Measurements from ENCODE around the gene ASB6.

DNA sequence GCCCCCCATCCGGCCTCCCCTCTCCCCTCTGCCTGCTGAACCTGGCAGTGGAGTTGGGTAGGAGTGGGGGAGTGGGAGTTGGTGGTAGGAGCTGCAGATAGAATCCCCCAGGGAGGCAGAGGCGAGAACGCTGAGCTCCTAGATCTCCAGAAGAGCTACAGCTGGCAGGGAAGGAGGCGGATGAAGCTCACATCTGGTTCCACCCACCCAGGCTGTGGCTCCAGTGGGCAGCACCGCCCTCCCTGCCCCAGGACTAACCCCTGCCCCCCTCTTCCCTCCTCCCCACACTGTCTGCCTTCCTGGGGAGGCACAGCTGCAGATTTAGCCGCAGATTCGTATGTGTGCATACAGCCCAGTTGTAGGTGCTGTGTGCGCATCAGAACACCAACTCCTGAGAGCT is 55.3 kb downstream of the ASB6 start:
- TF ChIP-seq, protein P1, sequence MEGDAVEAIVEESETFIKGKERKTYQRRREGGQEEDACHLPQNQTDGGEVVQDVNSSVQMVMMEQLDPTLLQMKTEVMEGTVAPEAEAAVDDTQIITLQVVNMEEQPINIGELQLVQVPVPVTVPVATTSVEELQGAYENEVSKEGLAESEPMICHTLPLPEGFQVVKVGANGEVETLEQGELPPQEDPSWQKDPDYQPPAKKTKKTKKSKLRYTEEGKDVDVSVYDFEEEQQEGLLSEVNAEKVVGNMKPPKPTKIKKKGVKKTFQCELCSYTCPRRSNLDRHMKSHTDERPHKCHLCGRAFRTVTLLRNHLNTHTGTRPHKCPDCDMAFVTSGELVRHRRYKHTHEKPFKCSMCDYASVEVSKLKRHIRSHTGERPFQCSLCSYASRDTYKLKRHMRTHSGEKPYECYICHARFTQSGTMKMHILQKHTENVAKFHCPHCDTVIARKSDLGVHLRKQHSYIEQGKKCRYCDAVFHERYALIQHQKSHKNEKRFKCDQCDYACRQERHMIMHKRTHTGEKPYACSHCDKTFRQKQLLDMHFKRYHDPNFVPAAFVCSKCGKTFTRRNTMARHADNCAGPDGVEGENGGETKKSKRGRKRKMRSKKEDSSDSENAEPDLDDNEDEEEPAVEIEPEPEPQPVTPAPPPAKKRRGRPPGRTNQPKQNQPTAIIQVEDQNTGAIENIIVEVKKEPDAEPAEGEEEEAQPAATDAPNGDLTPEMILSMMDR (IDR thresholded peaks at IDR 0.05): no peak
- TF ChIP-seq ZFX (IDR thresholded peaks at IDR 0.05; ENCODE audit: borderline replicate concordance): no peak

Data from 22Rv1 (cell line).